Activated naive CD8-positive, alpha-beta T cell treated with anti-CD3 and anti-CD28 coated beads, Interleukin-2, amount 50 U/mL, for 24 hours (primary cell): Measurements from ENCODE around the gene SPACA9.

Source experiments
- ATAC-seq: fragments of 150-1000 bp; cut with Tn5 transposase; one replicate; pipeline ENCODE4 v1.10.0; 2021
- DNase-seq: peaks from one replicate; pipeline ENCODE4 v3.0.0; 2021
- H3K27ac Mint-ChIP-seq: one replicate; pipeline ENCODE4 v1.8.0; 2021; ENCODE audit warnings: mild to moderate bottlenecking, mixed read lengths
- H3K27me3 Mint-ChIP-seq: one replicate; pipeline ENCODE4 v1.8.0; 2021; ENCODE audit warnings: mixed read lengths
- H3K36me3 Mint-ChIP-seq: one replicate; pipeline ENCODE4 v1.8.0; 2021; ENCODE audit warnings: low read depth, mixed read lengths
- H3K4me1 Mint-ChIP-seq: one replicate; pipeline ENCODE4 v1.8.0; 2021; ENCODE audit warnings: mixed read lengths
- H3K4me3 Mint-ChIP-seq: one replicate; pipeline ENCODE4 v1.8.0; 2021; ENCODE audit warnings: mild to moderate bottlenecking, moderate library complexity, mixed read lengths
- H3K9me3 Mint-ChIP-seq: one replicate; pipeline ENCODE4 v1.8.0; 2021; ENCODE audit warnings: mixed read lengths

SPACA9 gene

DNA sequence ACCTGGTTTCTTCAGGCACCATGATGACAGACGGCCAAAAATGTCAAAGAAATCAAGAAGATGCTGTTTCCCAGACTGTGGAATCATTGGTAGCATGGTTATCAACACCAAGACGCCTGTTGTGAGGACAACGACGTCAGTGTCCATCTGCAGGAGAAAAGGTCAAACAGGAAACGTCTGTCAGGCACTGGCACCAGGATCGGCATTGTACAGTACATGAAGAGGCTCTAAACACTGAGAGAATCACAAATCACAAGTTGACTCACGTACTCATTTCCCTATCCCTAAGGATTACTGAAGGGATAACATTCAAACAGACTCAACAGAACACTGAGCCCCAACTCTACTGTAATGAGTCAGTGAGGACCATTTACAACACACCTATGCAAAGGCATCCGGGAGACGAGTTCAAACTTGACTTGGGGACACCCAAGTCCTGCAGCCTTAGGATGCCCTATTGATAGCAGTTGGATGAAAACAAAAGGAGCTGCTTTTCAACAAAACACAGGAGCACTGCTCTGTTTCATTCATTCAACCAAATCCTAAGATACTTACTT lies 44.7 kb downstream of the SPACA9 start:
- Mint-ChIP-seq H3K36me3 (peaks cover 38% of the 10 kb centered on the region), H3K27ac (no peak overlapping the region), H3K9me3 (no peaks in the 10 kb centered on the region), H3K4me1 (no peaks in the 10 kb centered on the region), H3K27me3 (no peaks in the 10 kb centered on the region), H3K4me3 (no peak overlapping the region)
- DNase-seq (no peak), ATAC-seq (no peak)

DNA sequence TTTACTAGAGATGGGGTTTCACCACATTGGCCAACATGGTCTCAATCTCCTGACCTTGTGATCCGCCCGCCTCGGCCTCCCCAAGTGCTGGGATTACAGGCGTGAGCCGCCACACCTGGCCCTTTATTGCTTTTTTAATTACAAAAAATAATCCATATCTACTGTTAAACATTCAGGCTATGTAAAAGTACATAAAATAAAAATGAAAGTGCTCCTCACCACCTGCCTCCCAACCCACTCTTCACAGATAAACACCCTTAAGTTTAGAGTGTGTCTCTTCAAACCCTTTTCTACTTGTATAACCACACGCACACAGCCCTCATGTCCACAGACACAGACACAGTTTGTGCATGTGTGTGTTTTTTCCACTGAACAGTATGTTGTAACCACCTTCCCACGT lies 49.0 kb downstream of the SPACA9 start:
- DNase-seq (no peak), ATAC-seq (no peak)
- Mint-ChIP-seq H3K4me1 (no peaks in the 10 kb centered on the region), H3K9me3 (no peaks in the 10 kb centered on the region), H3K4me3 (no peak overlapping the region), H3K27me3 (no peaks in the 10 kb centered on the region), H3K27ac (no peak overlapping the region), H3K36me3 (peaks cover 33% of the 10 kb centered on the region)

DNA sequence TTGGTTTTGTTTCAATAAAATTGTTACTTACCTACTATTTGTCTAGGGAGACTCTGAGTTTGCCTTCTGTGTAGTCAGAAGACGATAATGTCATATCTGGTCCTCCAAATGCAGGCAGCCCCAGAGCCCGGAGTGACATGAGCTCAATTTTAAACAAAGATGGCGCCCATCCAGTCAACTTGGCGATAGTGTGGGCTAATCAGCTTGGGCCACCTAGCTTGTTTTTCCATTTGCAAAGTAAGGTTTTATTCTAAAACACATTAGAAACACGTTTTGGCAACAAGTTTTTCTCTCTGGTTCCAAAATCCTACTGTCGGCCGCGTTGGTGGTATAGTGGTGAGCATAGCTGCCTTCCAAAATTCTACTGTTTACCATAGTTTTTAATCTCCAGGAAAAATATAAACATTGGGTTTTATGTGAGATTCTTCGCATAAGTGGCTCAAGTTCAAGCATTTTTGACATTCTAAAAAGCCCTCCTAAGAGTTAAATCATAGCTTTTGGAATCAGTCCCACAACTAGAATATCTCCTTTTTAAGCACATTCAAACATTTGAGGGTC lies 52.6 kb downstream of the SPACA9 start:
- H3K27me3 Mint-ChIP-seq, result no peaks in the 10 kb centered on the region
- DNase-seq (no peak), ATAC-seq (no peak)
- H3K36me3 Mint-ChIP-seq, result peaks cover 26% of the 10 kb centered on the region
- H3K27ac Mint-ChIP-seq, result no peak overlapping the region
- H3K4me3 Mint-ChIP-seq, result no peak overlapping the region
- H3K9me3 Mint-ChIP-seq, result no peaks in the 10 kb centered on the region
- H3K4me1 Mint-ChIP-seq, result no peaks in the 10 kb centered on the region

DNA sequence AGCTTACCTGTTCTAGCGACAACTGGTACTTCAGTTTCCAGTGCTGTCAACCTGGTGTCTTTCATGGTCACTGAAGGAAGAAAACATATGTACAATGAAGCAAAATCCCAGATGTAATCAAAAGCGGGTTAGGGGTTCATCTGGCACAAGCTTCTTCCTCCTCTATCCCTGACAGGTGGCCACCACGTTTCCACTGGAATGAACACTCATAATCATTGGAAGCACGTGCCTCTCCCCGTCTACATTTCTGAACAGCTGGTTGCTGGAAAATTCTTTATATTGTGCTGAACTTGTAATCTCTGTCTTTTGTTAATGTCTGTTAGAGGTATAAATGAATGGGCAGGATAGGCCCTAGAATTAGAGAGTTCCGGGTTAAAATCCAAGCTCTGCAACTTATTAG lies 56.3 kb downstream of the SPACA9 start:
- ATAC-seq (no peak), DNase-seq (no peak)
- Mint-ChIP-seq H3K27me3 (no peaks in the 10 kb centered on the region), H3K4me1 (no peaks in the 10 kb centered on the region), H3K27ac (no peak overlapping the region), H3K4me3 (no peak overlapping the region), H3K36me3 (peaks cover 17% of the 10 kb centered on the region), H3K9me3 (no peaks in the 10 kb centered on the region)

DNA sequence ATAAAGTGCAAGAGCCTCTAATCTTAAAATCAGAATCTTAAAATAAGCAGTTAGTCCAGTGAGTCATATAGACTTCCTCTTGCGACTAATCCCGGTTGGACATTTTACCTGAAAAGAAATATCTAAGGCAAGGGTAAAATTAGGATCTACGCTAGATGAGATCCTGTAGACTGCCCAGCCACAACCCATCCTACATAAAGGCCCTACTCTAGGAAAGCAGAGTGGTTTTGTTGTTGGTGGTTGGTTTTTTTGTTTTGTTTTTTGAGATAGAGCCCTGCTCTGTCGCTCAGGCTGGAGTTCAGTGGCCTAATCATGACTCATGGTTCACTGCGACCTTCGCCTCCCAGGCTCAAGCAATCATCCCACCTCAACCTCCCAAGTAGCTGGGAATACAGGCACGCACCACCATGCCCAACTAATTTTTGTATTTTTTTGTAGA lies 58.8 kb downstream of the SPACA9 start:
- no peak overlapping the region for H3K4me3 Mint-ChIP-seq
- no peak overlapping the region for H3K27ac Mint-ChIP-seq
- H3K36me3 Mint-ChIP-seq, result peaks cover 5% of the 10 kb centered on the region

DNA sequence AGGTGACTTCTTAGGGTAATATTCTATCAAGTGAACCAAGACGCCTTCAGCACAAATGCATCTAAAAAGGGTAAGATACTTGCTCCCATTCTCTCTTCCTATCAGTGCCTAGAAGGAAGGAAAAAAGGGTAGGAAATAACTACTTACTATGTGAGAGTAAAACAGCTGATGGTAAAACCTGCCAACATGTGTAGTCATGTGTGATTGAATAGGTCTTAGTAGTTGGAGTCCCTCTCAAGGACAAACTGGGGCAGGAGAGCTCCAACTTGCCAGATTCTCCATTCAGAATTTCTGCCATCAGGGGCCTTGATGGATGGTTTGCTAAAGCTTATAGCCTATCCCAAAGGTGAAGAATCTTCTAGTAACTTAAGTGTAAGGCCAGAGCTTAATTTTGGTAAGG lies 60.5 kb downstream of the SPACA9 start:
- H3K27me3 Mint-ChIP-seq, result no peaks in the 10 kb centered on the region

More for the DNA sequence above, 58.8 kb downstream of the SPACA9 start:
- Mint-ChIP-seq H3K4me1 (peaks cover 3% of the 10 kb centered on the region), H3K27me3 (no peaks in the 10 kb centered on the region), H3K9me3 (no peaks in the 10 kb centered on the region)
- ATAC-seq (no peak), DNase-seq (no peak)

More for the DNA sequence above, 60.5 kb downstream of the SPACA9 start:
- no peak for ATAC-seq
- no peak overlapping the region for H3K4me3 Mint-ChIP-seq
- H3K4me1 Mint-ChIP-seq, result peaks cover 15% of the 10 kb centered on the region
- no peak overlapping the region for H3K27ac Mint-ChIP-seq
- no peaks in the 10 kb centered on the region for H3K9me3 Mint-ChIP-seq
- no peaks in the 10 kb centered on the region for H3K36me3 Mint-ChIP-seq
- no peak for DNase-seq
